Heart right ventricle (tissue), 16 donors: ENCODE results near the gene KNCN. TPM values are rescaled to one million over a fixed set of nuclear protein-coding genes. Genes with fewer than 3 reads are reported as not detected.
A peak's percentile ranks its signal among the peaks of the same experiment; 100 is the strongest.

ENCODE experiments used
- ATAC-seq, 8 donors: fragments of 200-7000 bp; cut with Tn5 transposase; one replicate each; pipeline ENCODE4 v1.9.1; 2020; ENCODE audit warnings: mild to moderate bottlenecking in 8 of 8, moderate library complexity in 8 of 8, moderate number of reproducible peaks in 1 of 8
- DNase-seq, 2 donors: peaks; one replicate each; pipeline ENCODE4 v3.0.0-alpha.2; 2020
- H3K27ac ChIP-seq, 10 donors: fragments of 200-600 bp; sonication (generic) in 2 of 10; one replicate each; pipeline versions ENCODE4 v1.5.0 to v1.8.0; 2020 to 2022; ENCODE audit warnings: mild to moderate bottlenecking in 3 of 10
- H3K27me3 ChIP-seq, 7 donors: fragments of 200-600 bp; one replicate each; pipeline ENCODE4 v1.8.0; 2021 to 2022; ENCODE audit warnings: mild to moderate bottlenecking in 2 of 7
- H3K36me3 ChIP-seq, 9 donors: fragments of 200-600 bp; sonication (generic) in 1 of 9; one replicate each; pipeline versions ENCODE4 v1.5.0 to v1.8.0; 2020 to 2022; ENCODE audit warnings: mild to moderate bottlenecking in 2 of 9
- H3K4me1 ChIP-seq, 9 donors: fragments of 200-600 bp; sonication (generic) in 1 of 9; one replicate each; pipeline versions ENCODE4 v1.5.0 to v1.8.0; 2020 to 2022; ENCODE audit warnings: mild to moderate bottlenecking in 4 of 9
- H3K4me3 ChIP-seq, 10 donors: fragments of 200-600 bp; sonication (generic) in 2 of 10; one replicate each; pipeline versions ENCODE4 v1.5.0 to v1.8.0; 2020 to 2022; ENCODE audit warnings: mild to moderate bottlenecking in 7 of 10, moderate library complexity in 2 of 10
- H3K9me3 ChIP-seq, 11 donors: fragments of 200-600 bp in 10 of 11; sonication (generic) in 2 of 11; one replicate each; pipeline versions ENCODE4 v1.5.0 to v1.8.0; 2013 to 2022; ENCODE audit warnings: mild to moderate bottlenecking in 2 of 11, control low read depth in 1 of 11, moderate library complexity in 1 of 11
- CTCF ChIP-seq, 9 donors: fragments of 200-600 bp; sonication (generic) in 2 of 9; IDR thresholded peaks; one replicate each; pipeline versions ENCODE4 v1.5.0 to v1.8.0; 2021 to 2022; ENCODE audit warnings: antibody characterized with exemption in 9 of 9, mild to moderate bottlenecking in 5 of 9, moderate library complexity in 1 of 9
- whole genome bisulfite sequencing, 2 donors: extraction: QIAGEN DNeasy Blood & Tissue Kit; methylation state at CpG; one replicate each; pipeline ENCODE4 v1.1.7; 2013; ENCODE audit warnings: inconsistent platforms in 1 of 2; 5-methylcytosine and 5-hydroxymethylcytosine counted together
- intact Hi-C, 10 donors: fragments of 100-400 bp; cut with DNase I; formaldehyde crosslinking; loops; one replicate each; pipeline versions ENCODE4 v1.11.1 to v1.14.2; 2022
- polyA plus RNA-seq, 2 donors: library from polyadenylated mRNA; stranded (reverse); fragments of 200-250 nt; gene quantifications; one replicate each; pipeline ENCODE4 v1.2.3, GENCODE V29; 2013
- total RNA-seq, 10 donors: library from RNA; stranded (reverse); fragmentation: NEBNext Ultra II Directional in 3 of 10; extraction: Animal tissue kit (Norgen Biotek cat#: 25700) in 3 of 10; gene quantifications; one replicate each; pipeline versions ENCODE4 v1.2.1 to v1.2.4, GENCODE V29; 2021 to 2023
- donor health status: Arrhythmogenic right ventricular cardiomyopathy.
- donor health status: ischemic (EF 13 %, LVEDD 7.1; RV severe dilation, severe dysfunction).
- donor health status: healthy with polysubstance abuse.
- donor health status: DM: no; HTN: yes; CAD: no.
- donor health status: DM: no; HTN: no; CAD: no.
- donor health status: ischemic (EF 25% LVEDD 6.9; RV normal size, moderate dysfunction).
- donor health status: ischemic (EF 25% LVEDD 5.7; RV mildly dilated, moderate dysfunction).
- donor health status: healthy.
- donor health status: DM: yes; HTN: yes; CAD: no.
- donor health status: Ischemic cardiomyopathy.
- donor health status: ischemic (EF 35%, LVEDD 5.7; RV mildly dilated, moderate dysfunction).
- donor health status: nonischemic (EF 11% LVEDD 7.7; RV severe dilation, severe dysfunction).
- donor health status: DM: yes; HTN: yes; CAD: no.
- donor health status: PGD.
- donor health status: ischemic (EF 29% LVEDD 5.4; RV normal size, mild dysfunction).
- donor health status: nonischemic (EF 23%, LVEDD 6.1; RV moderate dilation, normal function).

Gene KNCN
- total and polyA plus RNA-seq, 12 donors, result not detected

DNA sequence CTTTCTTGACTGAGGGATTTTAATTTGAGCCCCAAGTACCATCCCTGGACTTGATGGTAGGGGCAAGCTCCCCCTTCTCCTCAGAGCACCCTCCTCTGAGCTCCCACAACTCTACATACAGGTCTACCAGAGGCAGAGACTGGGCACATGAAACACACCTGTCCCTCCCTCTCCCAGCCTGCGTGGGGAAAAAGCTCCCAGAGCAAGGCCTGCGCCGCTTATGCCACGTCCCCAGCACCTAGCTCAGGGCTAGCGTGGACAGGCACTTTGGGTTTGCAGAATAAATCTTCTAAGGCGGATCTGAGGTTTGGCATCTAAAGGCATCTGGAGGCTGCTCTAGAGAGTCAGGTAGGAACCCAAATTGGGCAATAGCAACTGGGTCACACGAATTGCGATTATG is 7.5 kb upstream of the KNCN start:
- Histone ChIP-seq H3K9me3 (no peaks in the 10 kb centered on the region), H3K4me3 (no peak overlapping the region), H3K27ac (no peak overlapping the region), H3K36me3 (peaks cover 0 to 67% (median 28%) of the 10 kb centered on the region in 9 donors), H3K4me1 (peaks cover 0 to 9% (median 0%) of the 10 kb centered on the region in 9 donors), H3K27me3 (no peaks in the 10 kb centered on the region)
- intact Hi-C loops, result no loop called here
- 96 to 98% methylated on average over 8 of the region's 8 CpGs for WGBS, 2 donors
- no peak for TF ChIP-seq CTCF (IDR thresholded peaks at IDR 0.05)
- DNase-seq (no peak), ATAC-seq (no peak)

DNA sequence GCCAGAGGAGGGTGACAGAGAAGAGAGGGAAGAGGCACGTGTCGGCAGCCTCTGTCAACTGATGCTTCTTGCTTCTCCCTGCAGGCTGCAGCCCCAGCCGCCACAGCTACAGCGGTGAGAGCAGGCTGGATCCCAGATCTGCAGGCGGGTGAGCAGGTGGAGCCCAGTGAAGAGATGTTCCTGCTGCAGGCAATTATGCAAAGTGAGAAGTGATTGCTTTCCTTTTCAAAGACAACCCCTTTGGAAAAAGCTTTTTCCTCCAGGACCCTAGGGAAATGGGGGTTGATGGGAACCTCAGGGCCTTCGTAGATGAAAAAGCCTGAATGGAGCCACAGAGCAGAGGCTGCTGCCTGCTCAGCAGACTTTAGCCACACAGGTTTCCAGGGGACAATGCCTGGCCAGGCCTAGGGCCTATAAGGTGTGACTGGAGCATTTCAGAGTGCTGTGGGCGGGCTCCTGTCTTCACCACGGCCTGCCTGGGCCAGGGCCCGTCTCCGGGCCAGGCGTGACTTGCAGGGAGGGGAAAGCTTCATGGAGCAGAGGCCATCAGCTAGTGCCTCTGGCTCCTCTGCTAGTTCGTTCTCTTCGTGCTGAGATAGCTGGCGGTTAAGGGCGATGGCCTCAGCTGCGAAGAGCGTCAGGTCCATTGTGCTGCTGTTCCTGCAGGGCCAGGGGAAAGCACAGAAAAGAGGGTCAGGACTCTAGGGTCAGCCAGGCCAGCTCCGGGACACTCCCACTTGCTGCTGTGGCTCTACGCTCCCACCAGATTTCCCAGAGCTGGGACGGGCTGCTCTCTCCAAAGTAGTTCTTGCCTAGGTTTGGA is 6.9 kb upstream of the KNCN start:
- Histone ChIP-seq H3K4me1 (peaks cover 0 to 9% (median 0%) of the 10 kb centered on the region in 9 donors), H3K9me3 (no peaks in the 10 kb centered on the region), H3K27ac (no peak overlapping the region), H3K27me3 (no peaks in the 10 kb centered on the region), H3K4me3 (no peak overlapping the region), H3K36me3 (peaks cover 0 to 62% (median 28%) of the 10 kb centered on the region in 9 donors)
- intact Hi-C loops, result no loop called here
- no peak for TF ChIP-seq CTCF (IDR thresholded peaks at IDR 0.05)
- DNase-seq (no peak), ATAC-seq (peak in 3 of 8 donors; percentile 30 to 36 (median 32))
- 71 to 74% methylated on average over 20 of the region's 20 CpGs for WGBS, 2 donors

- Histone ChIP-seq H3K9me3 (no peaks in the 10 kb centered on the region), H3K27me3 (no peaks in the 10 kb centered on the region), H3K4me3 (no peak overlapping the region), H3K4me1 (peaks cover 0 to 9% (median 0%) of the 10 kb centered on the region in 9 donors), H3K27ac (no peak overlapping the region), H3K36me3 (peaks cover 0 to 53% (median 23%) of the 10 kb centered on the region in 9 donors)
- TF ChIP-seq CTCF (IDR thresholded peaks at IDR 0.05), result no peak
- ATAC-seq, result no peak
- no peak for DNase-seq
- 77 to 80% methylated on average over 5 of the region's 5 CpGs for WGBS, 2 donors
- intact Hi-C loops, result no loop called here
These were observed 6.0 kb upstream of the KNCN start for GRCh38 chr1:46557403-46557802.

DNA sequence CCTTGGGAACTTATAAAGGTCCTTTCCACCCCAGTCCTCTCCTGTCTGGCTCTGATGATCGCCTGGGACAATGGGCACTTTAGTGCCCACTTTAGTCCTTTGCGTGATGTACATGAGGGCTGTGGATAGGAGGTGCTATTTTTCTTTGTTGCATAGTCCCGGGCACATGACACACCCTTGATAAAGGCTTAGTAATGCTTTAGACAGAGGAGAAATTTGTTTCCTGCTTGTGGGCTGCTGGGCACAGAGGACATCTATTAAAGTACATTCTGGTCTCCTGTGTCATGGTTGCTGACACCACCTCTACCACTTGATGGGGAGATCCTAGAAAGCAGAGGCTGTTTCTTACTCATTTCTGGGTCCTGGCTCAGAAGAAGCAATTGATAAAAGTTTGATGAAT is 5.4 kb upstream of the KNCN start:
- ATAC-seq, result peak in 6 of 8 donors; percentile 15 to 74 (median 52)

More for the DNA sequence above, 5.4 kb upstream of the KNCN start:
- Histone ChIP-seq H3K4me1 (peaks cover 0 to 9% (median 0%) of the 10 kb centered on the region in 9 donors), H3K4me3 (no peak overlapping the region), H3K27ac (no peak overlapping the region), H3K27me3 (peaks cover 0 to 3% (median 0%) of the 10 kb centered on the region in 7 donors), H3K9me3 (no peaks in the 10 kb centered on the region), H3K36me3 (peaks cover 0 to 47% (median 23%) of the 10 kb centered on the region in 9 donors)
- 68 to 70% methylated on average over 3 of the region's 3 CpGs for whole genome bisulfite sequencing, 2 donors
- TF ChIP-seq CTCF (IDR thresholded peaks at IDR 0.05), result no peak
- intact Hi-C loops, result no loop called here
- no peak for DNase-seq
